Diencephalon (tissue), 1 donor: ENCODE measurements around the gene UTP20. TPM values are rescaled to one million over a fixed set of nuclear protein-coding genes. Genes with fewer than 3 reads are reported as not detected.

Source experiments
- small RNA-seq: library from RNA; depleted of rRNA; stranded (forward); fragments of <200 nt; gene quantifications from one replicate; pipeline ENCODE3, GENCODE V24; 2014
- total RNA-seq: library from RNA; depleted of rRNA; stranded (reverse); fragments of >200 nt; gene quantifications from one replicate; pipeline ENCODE4 v1.2.3, GENCODE V29; 2014

The UTP20 gene
- 17.1 TPM for total RNA-seq

DNA sequence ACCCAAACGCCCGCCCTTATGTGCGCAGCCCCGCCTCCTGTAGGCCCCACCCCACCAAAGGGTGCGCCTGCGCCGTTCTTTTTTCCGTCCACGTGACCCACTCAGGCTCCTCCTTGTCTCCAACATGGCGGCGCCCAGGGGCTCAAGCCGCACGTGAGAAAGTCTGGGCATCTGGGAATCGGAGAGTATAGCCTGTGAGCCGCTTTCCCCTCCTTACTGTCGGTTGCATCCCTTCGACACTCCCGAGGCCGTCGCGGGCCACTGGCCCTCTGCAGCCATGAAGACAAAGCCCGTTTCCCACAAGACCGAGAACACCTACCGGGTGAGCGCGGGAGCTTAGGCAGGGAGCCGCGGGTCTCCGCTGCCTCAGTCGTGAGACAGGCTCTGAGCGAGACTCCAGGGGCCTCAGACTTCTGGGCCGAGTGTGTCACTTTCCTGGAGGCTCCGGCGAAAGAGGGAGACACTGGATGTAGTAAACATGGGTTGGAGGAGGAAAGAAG is at the start of gene UTP20:
Gene UTP20 (plus strand): TSS at position 100 of the 500 bp plus-strand sequence. CDS start 178 bp downstream, at position 278.

DNA sequence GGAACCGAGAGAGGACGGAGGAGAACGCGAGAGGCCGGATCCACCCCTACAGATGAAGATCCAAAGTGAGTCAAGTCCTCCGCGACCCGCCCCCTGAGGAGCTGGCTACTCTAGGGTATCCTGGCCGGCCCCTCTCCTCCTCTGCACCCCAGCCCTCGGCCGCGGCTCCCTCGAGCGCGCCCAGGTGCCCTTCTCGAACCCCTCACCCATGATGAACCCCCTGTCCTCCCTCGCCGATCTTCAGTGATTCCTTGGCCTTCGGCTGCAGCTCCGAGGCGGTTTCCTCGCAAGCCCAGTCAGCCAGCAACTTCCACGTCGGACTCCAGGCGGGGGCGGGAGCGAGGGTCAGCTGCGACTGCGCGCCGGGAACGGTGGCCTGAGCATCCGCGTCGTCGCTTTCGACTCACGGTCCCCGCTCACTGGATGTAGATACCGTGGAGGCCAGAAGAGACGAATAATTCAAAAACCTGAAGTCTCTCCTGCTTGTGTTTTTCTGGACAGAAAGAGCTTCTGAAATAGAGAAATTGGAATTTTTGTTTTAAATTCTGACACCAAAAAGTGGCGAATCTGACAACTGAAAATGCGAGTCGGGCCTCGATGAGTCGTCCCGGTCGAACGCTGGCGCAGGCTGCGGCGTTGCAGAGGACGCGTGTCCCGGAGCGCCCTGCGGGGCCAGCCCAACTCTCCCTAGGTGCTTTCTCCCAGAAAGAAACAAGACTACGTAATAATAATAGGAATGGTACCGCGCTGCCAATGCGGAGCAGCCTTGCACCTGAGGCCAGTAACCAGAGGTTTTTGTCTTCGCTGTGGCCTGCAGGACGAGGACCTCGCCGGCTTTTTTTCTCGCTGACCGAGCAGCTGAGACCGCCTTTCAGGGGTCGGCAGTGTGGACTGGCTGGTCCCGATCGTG is 127.8 kb downstream of the UTP20 start, which contains the start of gene ARL1:
Gene ARL1 (minus strand): TSS at position 337 of the 910 bp plus-strand sequence. CDS start 127 bp downstream, at position 210.

Small RNA genes within 50 kb of the gene (small RNA-seq; reads per million reads assigned to genes)
- gene RNU6-1068P = not detected
- gene RPS27P23 = not detected

Other genes starting within 250 kb of the UTP20 start
- 0.46 TPM for gene SLC5A8, start 69.9 kb upstream of the UTP20 start, total RNA-seq
- gene ARL1, start 127.7 kb downstream of the UTP20 start, total RNA-seq = 54.7 TPM
- gene SPIC, start 195.2 kb downstream of the UTP20 start, total RNA-seq = not detected